GM18502 (cell line): Measurements from ENCODE around the gene DSC3.
A peak's percentile ranks its signal among the peaks of the same experiment; 100 is the strongest.

Experiments
- ATAC-seq: cut with Tn5 transposase; IDR thresholded peaks from one replicate; pipeline ENCODE4 v1.9.1; 2021; ENCODE audit warnings: mild to moderate bottlenecking; ENCODE audit not compliant: unreplicated experiment, poor library complexity

The DSC3 gene

GRCh38 chr18:31042406-31043181 lies at the start of gene DSC3:
Gene DSC3, minus strand, starts transcription at chr18:31042742. Its CDS starts 82 bp downstream, at chr18:31042660.
- no peak for ATAC-seq

GRCh38 chr18:31091350-31091749 lies 48.8 kb upstream of the DSC3 start:
- no peak for ATAC-seq

GRCh38 chr18:31088532-31088931 lies 46.0 kb upstream of the DSC3 start:
- ATAC-seq = no peak

GRCh38 chr18:31079973-31080372 lies 37.4 kb upstream of the DSC3 start:
- ATAC-seq = no peak

GRCh38 chr18:31077878-31078277 lies 35.3 kb upstream of the DSC3 start:
- ATAC-seq = no peak

GRCh38 chr18:31072175-31072574 lies 29.6 kb upstream of the DSC3 start:
- no peak for ATAC-seq

GRCh38 chr18:31070206-31070605 lies 27.7 kb upstream of the DSC3 start:
- ATAC-seq = no peak

- ATAC-seq = no peak
These were observed 23.7 kb upstream of the DSC3 start for GRCh38 chr18:31066266-31066665.

- no peak for ATAC-seq
These were observed 22.7 kb upstream of the DSC3 start for GRCh38 chr18:31065036-31065773.

- peak; percentile 82 for ATAC-seq
These were observed 21.6 kb upstream of the DSC3 start for GRCh38 chr18:31064130-31064529.

GRCh38 chr18:31061945-31062344 lies 19.4 kb upstream of the DSC3 start:
- peak; percentile 57 for ATAC-seq

GRCh38 chr18:31058897-31059296 lies 16.4 kb upstream of the DSC3 start:
- no peak for ATAC-seq

GRCh38 chr18:31057917-31058316 lies 15.4 kb upstream of the DSC3 start:
- no peak for ATAC-seq

- no peak for ATAC-seq
These were observed 14.5 kb upstream of the DSC3 start for GRCh38 chr18:31057051-31057450.

- ATAC-seq = no peak
These were observed 13.8 kb upstream of the DSC3 start for GRCh38 chr18:31056296-31056695.

- no peak for ATAC-seq
These were observed 8.1 kb upstream of the DSC3 start for GRCh38 chr18:31050635-31051034.

GRCh38 chr18:31049189-31049588 lies 6.6 kb upstream of the DSC3 start:
- no peak for ATAC-seq

- no peak for ATAC-seq
These were observed 5.7 kb upstream of the DSC3 start for GRCh38 chr18:31048216-31048615.

- no peak for ATAC-seq
These were observed 4.4 kb upstream of the DSC3 start for GRCh38 chr18:31046916-31047315.

- no peak for ATAC-seq
These were observed 3.1 kb upstream of the DSC3 start for GRCh38 chr18:31045599-31045998.

- no peak for ATAC-seq
These were observed 2.4 kb upstream of the DSC3 start for GRCh38 chr18:31044926-31045325.

GRCh38 chr18:31043709-31044108 lies 1.2 kb upstream of the DSC3 start:
- no peak for ATAC-seq
